Neural progenitor cell (in vitro differentiated cells): Measurements from ENCODE around the gene PHLPP1.

Experiments
- EZH2 ChIP-seq: fragments of 200-600 bp; sonication (generic); IDR thresholded peaks from 2 replicates; pipeline ENCODE4 v1.6.1; 2017; ENCODE audit warnings: antibody characterized with exemption, mild to moderate bottlenecking, moderate library complexity
- TF ChIP-seq, protein P1 (sequence below): fragments of 200-600 bp; sonication (generic); IDR thresholded peaks from 2 replicates; pipeline ENCODE4 v1.5.1; 2017; ENCODE audit warnings: antibody characterized with exemption, mild to moderate bottlenecking

DNA sequence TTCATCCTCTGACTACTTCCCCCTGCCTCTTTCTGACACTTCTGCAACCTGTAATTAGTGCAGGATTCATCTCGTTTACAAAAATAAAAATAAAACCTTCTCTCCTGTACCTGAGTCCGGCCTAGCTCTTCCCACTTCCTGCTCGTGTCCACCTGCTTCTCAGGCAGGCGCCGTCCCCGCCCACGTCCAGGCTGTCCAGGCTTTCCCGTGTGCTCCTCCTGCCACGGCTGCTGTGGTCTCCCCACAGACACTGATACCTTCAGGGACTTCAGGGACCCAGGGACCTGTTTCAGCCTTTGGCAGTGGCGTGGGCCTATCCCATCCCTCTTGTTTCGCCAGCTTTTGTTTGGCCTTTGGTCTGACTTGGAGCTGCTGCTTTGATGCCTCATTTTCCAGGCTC is 272.5 kb downstream of the PHLPP1 start:
- TF ChIP-seq, protein P1, sequence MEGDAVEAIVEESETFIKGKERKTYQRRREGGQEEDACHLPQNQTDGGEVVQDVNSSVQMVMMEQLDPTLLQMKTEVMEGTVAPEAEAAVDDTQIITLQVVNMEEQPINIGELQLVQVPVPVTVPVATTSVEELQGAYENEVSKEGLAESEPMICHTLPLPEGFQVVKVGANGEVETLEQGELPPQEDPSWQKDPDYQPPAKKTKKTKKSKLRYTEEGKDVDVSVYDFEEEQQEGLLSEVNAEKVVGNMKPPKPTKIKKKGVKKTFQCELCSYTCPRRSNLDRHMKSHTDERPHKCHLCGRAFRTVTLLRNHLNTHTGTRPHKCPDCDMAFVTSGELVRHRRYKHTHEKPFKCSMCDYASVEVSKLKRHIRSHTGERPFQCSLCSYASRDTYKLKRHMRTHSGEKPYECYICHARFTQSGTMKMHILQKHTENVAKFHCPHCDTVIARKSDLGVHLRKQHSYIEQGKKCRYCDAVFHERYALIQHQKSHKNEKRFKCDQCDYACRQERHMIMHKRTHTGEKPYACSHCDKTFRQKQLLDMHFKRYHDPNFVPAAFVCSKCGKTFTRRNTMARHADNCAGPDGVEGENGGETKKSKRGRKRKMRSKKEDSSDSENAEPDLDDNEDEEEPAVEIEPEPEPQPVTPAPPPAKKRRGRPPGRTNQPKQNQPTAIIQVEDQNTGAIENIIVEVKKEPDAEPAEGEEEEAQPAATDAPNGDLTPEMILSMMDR = no peak
- no peak for TF ChIP-seq EZH2
